Vagina (tissue), 2 donors: Measurements from ENCODE around the gene ESR1. TPM values are rescaled to one million over a fixed set of nuclear protein-coding genes. Genes with fewer than 3 reads are reported as not detected.

ENCODE experiments used
- DNase-seq, 2 donors: peaks; one replicate each; pipeline ENCODE4 v3.0.0-alpha.2; 2017; ENCODE audit errors: extremely low spot score in 2 of 2
- H3K27ac ChIP-seq: fragments of 200-600 bp; sonication (generic); one replicate; pipeline ENCODE4 v1.5.1; 2019
- H3K27me3 ChIP-seq: fragments of 200-600 bp; sonication (generic); one replicate; pipeline ENCODE4 v1.5.1; 2019
- H3K36me3 ChIP-seq, 2 donors: fragments of 200-600 bp; sonication (generic); one replicate each; pipeline ENCODE4 v1.5.1; 2017 to 2019
- H3K4me1 ChIP-seq: fragments of 200-600 bp; sonication (generic); one replicate; pipeline ENCODE4 v1.5.1; 2019
- H3K4me3 ChIP-seq, 2 donors: fragments of 200-600 bp; sonication (generic); 1 replicate in 1 of 2; 2 replicates in 1 of 2; pipeline ENCODE4 v1.5.1; 2016 to 2019
- H3K9me3 ChIP-seq: fragments of 200-600 bp; sonication (generic); one replicate; pipeline ENCODE4 v1.5.1; 2019
- CTCF ChIP-seq, 3 experiments: fragments of 450-650 bp in 2 of 3; fragments of 200-600 bp in 1 of 3; sonication (generic) in 1 of 3; IDR thresholded peaks; one replicate each; pipeline ENCODE4 v1.5.1; 2017 to 2019; ENCODE audit warnings: antibody characterized with exemption in 3 of 3, mild to moderate bottlenecking in 2 of 3, moderate library complexity in 2 of 3
- POLR2A ChIP-seq, 2 donors: fragments of 450-650 bp; IDR thresholded peaks; one replicate each; pipeline ENCODE4 v1.6.1; 2017; ENCODE audit warnings: antibody characterized with exemption in 2 of 2, mild to moderate bottlenecking in 2 of 2, moderate library complexity in 2 of 2
- POLR2AphosphoS5 ChIP-seq, 2 donors: sonication (generic); formaldehyde crosslinking; IDR thresholded peaks; one replicate each; pipeline ENCODE4 v1.9.0; 2017; ENCODE audit warnings: antibody characterized with exemption in 2 of 2, mild to moderate bottlenecking in 2 of 2, low read depth in 1 of 2; ENCODE audit not compliant: insufficient read depth in 1 of 2
- intact Hi-C: fragments of 100-400 bp; cut with DNase I; formaldehyde crosslinking; loops from one replicate; pipeline ENCODE4 v1.15.1; 2023
- total RNA-seq: library from RNA; depleted of rRNA; stranded (reverse); fragments of >200 nt; gene quantifications from one replicate; pipeline ENCODE4 v1.2.3, GENCODE V29; 2016

Gene ESR1
- total RNA-seq, 1 donor from 2014 or later = 50.3 TPM

GRCh38 chr6:152078001-152078400, 270.5 kb downstream of the ESR1 start:
- TF ChIP-seq POLR2AphosphoS5 (IDR thresholded peaks at IDR 0.05; ENCODE audit: insufficient read depth in 1 of 2, low read depth in 1 of 2) = no peak
- TF ChIP-seq POLR2A (IDR thresholded peaks at IDR 0.05) = no peak
- TF ChIP-seq CTCF (IDR thresholded peaks at IDR 0.05) = no peak
- Histone ChIP-seq H3K4me3 (no peak overlapping the region), H3K27me3 (no peaks in the 10 kb centered on the region), H3K36me3 (peaks cover 0 to 24% of the 10 kb centered on the region in 2 donors), H3K27ac (no peak overlapping the region), H3K4me1 (no peaks in the 10 kb centered on the region), H3K9me3 (peaks cover 11% of the 10 kb centered on the region)
- intact Hi-C loops = no loop called here
- no peak for DNase-seq

- no peak overlapping the region for H3K4me3 ChIP-seq
- no peak overlapping the region for H3K27ac ChIP-seq
- peaks cover 11% of the 10 kb centered on the region for H3K9me3 ChIP-seq
- no peak for DNase-seq
- intact Hi-C loops = no loop called here
- H3K27me3 ChIP-seq = no peaks in the 10 kb centered on the region
- H3K36me3 ChIP-seq = peaks cover 0 to 24% of the 10 kb centered on the region in 2 donors
- H3K4me1 ChIP-seq = no peaks in the 10 kb centered on the region
- TF ChIP-seq POLR2AphosphoS5 (IDR thresholded peaks at IDR 0.05; ENCODE audit: insufficient read depth in 1 of 2, low read depth in 1 of 2) (no peak), POLR2A (IDR thresholded peaks at IDR 0.05) (no peak), CTCF (IDR thresholded peaks at IDR 0.05) (no peak)
Observed at GRCh38 chr6:152078804-152079203, 271.3 kb downstream of the ESR1 start.

GRCh38 chr6:152085451-152085921, 278.0 kb downstream of the ESR1 start:
- no peak for DNase-seq
- Histone ChIP-seq H3K27me3 (no peaks in the 10 kb centered on the region), H3K9me3 (no peaks in the 10 kb centered on the region), H3K36me3 (no peaks in the 10 kb centered on the region), H3K4me1 (peaks cover 12% of the 10 kb centered on the region), H3K27ac (peak overlapping the region; percentile 31), H3K4me3 (no peak overlapping the region)
- TF ChIP-seq POLR2AphosphoS5 (IDR thresholded peaks at IDR 0.05; ENCODE audit: insufficient read depth in 1 of 2, low read depth in 1 of 2) (no peak), POLR2A (IDR thresholded peaks at IDR 0.05) (no peak), CTCF (IDR thresholded peaks at IDR 0.05) (no peak)
- intact Hi-C loops = no loop called here

GRCh38 chr6:152086223-152086873, 278.9 kb downstream of the ESR1 start:
- intact Hi-C loops = no loop called here
- peaks cover 20% of the 10 kb centered on the region for H3K4me1 ChIP-seq
- no peak overlapping the region for H3K4me3 ChIP-seq
- TF ChIP-seq CTCF (IDR thresholded peaks at IDR 0.05) (no peak), POLR2AphosphoS5 (IDR thresholded peaks at IDR 0.05; ENCODE audit: insufficient read depth in 1 of 2, low read depth in 1 of 2) (no peak), POLR2A (IDR thresholded peaks at IDR 0.05) (no peak)
- no peak for DNase-seq
- no peak overlapping the region for H3K27ac ChIP-seq
- no peaks in the 10 kb centered on the region for H3K9me3 ChIP-seq
- no peaks in the 10 kb centered on the region for H3K36me3 ChIP-seq
- H3K27me3 ChIP-seq = no peaks in the 10 kb centered on the region

- no peak for DNase-seq
- no peak for TF ChIP-seq CTCF (IDR thresholded peaks at IDR 0.05)
- no peak for TF ChIP-seq POLR2AphosphoS5 (IDR thresholded peaks at IDR 0.05; ENCODE audit: insufficient read depth in 1 of 2, low read depth in 1 of 2)
- TF ChIP-seq POLR2A (IDR thresholded peaks at IDR 0.05) = no peak
- no peak overlapping the region for H3K4me3 ChIP-seq
- H3K9me3 ChIP-seq = no peaks in the 10 kb centered on the region
- peaks cover 28% of the 10 kb centered on the region for H3K4me1 ChIP-seq
- H3K27me3 ChIP-seq = no peaks in the 10 kb centered on the region
- intact Hi-C loops = no loop called here
- peak overlapping the region; percentile 12 for H3K27ac ChIP-seq
- H3K36me3 ChIP-seq = no peaks in the 10 kb centered on the region
Observed at GRCh38 chr6:152087096-152087495, 279.6 kb downstream of the ESR1 start.
